Right atrium auricular region (tissue), 2 donors: ENCODE data around the gene ACMSD. TPM values are rescaled to one million over a fixed set of nuclear protein-coding genes. Genes with fewer than 3 reads are reported as not detected.
"Not testable (repeated sequence)": the region's sequence is repeated elsewhere in the genome, so short reads cannot be mapped to it uniquely, and the experiment has no call there.

Source experiments
- DNase-seq: peaks from one replicate; pipeline ENCODE4 v3.0.0-alpha.2; 2019; ENCODE audit warnings: low spot score
- H3K27ac ChIP-seq, 2 donors: fragments of 200-600 bp; sonication (generic); 1 replicate in 1 of 2; 2 replicates in 1 of 2; pipeline ENCODE4 v1.5.1; 2016 to 2019
- H3K27me3 ChIP-seq, 2 donors: fragments of 200-600 bp; sonication (generic); one replicate each; pipeline versions ENCODE4 v1.5.1 to v1.6.0; 2017 to 2019
- H3K36me3 ChIP-seq: fragments of 200-600 bp; sonication (generic); one replicate; pipeline ENCODE4 v1.5.1; 2016
- H3K4me1 ChIP-seq, 2 donors: fragments of 200-600 bp; sonication (generic); one replicate each; pipeline versions ENCODE4 v1.5.1 to v1.6.0; 2017 to 2019
- H3K4me3 ChIP-seq, 2 donors: fragments of 200-600 bp; sonication (generic); 1 replicate in 1 of 2; 2 replicates in 1 of 2; pipeline ENCODE4 v1.5.1; 2017 to 2019; ENCODE audit warnings: mild to moderate bottlenecking in 1 of 2, moderate library complexity in 1 of 2
- H3K9me3 ChIP-seq, 2 donors: fragments of 200-600 bp; sonication (generic); one replicate each; pipeline ENCODE4 v1.5.1; 2019
- CTCF ChIP-seq, 2 donors: fragments of 200-600 bp; sonication (generic); IDR thresholded peaks; one replicate each; pipeline ENCODE4 v1.5.1; 2019; ENCODE audit warnings: antibody characterized with exemption in 2 of 2
- total RNA-seq, 2 donors: library from RNA; depleted of rRNA; stranded (reverse); fragments of >200 nt; gene quantifications; one replicate each; pipeline ENCODE4 v1.1.0, GENCODE V29; 2016

The ACMSD gene
- total RNA-seq, 2 donors from 2014 or later: not detected

- Histone ChIP-seq H3K27ac (no peak overlapping the region), H3K4me3 (no peak overlapping the region), H3K4me1 (no peaks in the 10 kb centered on the region), H3K27me3 (no peaks in the 10 kb centered on the region), H3K9me3 (no peaks in the 10 kb centered on the region), H3K36me3 (no peaks in the 10 kb centered on the region)
- TF ChIP-seq CTCF (IDR thresholded peaks at IDR 0.05): peak; percentile 44 to 63
- no peak for DNase-seq
Measured at GRCh38 chr2:134897932-134898331, 59.5 kb downstream of the ACMSD start.

GRCh38 chr2:134899204-134899603 is 60.8 kb downstream of the ACMSD start:
- Histone ChIP-seq H3K27ac (no peak overlapping the region), H3K9me3 (no peaks in the 10 kb centered on the region), H3K36me3 (no peaks in the 10 kb centered on the region), H3K4me3 (no peak overlapping the region), H3K4me1 (no peaks in the 10 kb centered on the region), H3K27me3 (no peaks in the 10 kb centered on the region)
- DNase-seq: no peak
- TF ChIP-seq CTCF (IDR thresholded peaks at IDR 0.05): no peak

GRCh38 chr2:134900151-134900550 is 61.7 kb downstream of the ACMSD start:
- H3K4me3 ChIP-seq: no peak overlapping the region
- no peaks in the 10 kb centered on the region for H3K27me3 ChIP-seq
- no peaks in the 10 kb centered on the region for H3K36me3 ChIP-seq
- TF ChIP-seq CTCF (IDR thresholded peaks at IDR 0.05): no peak
- H3K4me1 ChIP-seq: no peaks in the 10 kb centered on the region
- no peak overlapping the region for H3K27ac ChIP-seq
- no peak for DNase-seq
- H3K9me3 ChIP-seq: no peaks in the 10 kb centered on the region

- H3K27me3 ChIP-seq, H3K27ac ChIP-seq, DNase-seq: not testable (repeated sequence)
Measured at GRCh38 chr2:134903701-134904100, 65.3 kb downstream of the ACMSD start.

GRCh38 chr2:134905168-134905567 is 66.8 kb downstream of the ACMSD start:
- Histone ChIP-seq H3K36me3 (no peaks in the 10 kb centered on the region), H3K9me3 (peaks cover 0 to 5% of the 10 kb centered on the region in 2 donors), H3K27ac (no peak overlapping the region), H3K27me3 (no peaks in the 10 kb centered on the region), H3K4me3 (no peak overlapping the region), H3K4me1 (no peaks in the 10 kb centered on the region)
- DNase-seq: no peak
- no peak for TF ChIP-seq CTCF (IDR thresholded peaks at IDR 0.05)

More at GRCh38 chr2:134903701-134904100, 65.3 kb downstream of the ACMSD start:
- H3K36me3 ChIP-seq, H3K4me1 ChIP-seq, H3K9me3 ChIP-seq, H3K4me3 ChIP-seq: not testable (repeated sequence)

- no peak for TF ChIP-seq CTCF (IDR thresholded peaks at IDR 0.05)
- Histone ChIP-seq H3K27me3 (no peaks in the 10 kb centered on the region), H3K9me3 (peaks cover 0 to 5% of the 10 kb centered on the region in 2 donors), H3K27ac (no peak overlapping the region), H3K4me3 (no peak overlapping the region), H3K36me3 (no peaks in the 10 kb centered on the region), H3K4me1 (no peaks in the 10 kb centered on the region)
- DNase-seq: no peak
Measured at GRCh38 chr2:134906726-134907125, 68.3 kb downstream of the ACMSD start.

GRCh38 chr2:134907441-134908116 is 69.2 kb downstream of the ACMSD start:
- H3K4me3 ChIP-seq, H3K27ac ChIP-seq, H3K4me1 ChIP-seq, H3K36me3 ChIP-seq, H3K27me3 ChIP-seq, H3K9me3 ChIP-seq, DNase-seq: not testable (repeated sequence)
